CD4-positive, alpha-beta T cell (primary cell): ENCODE results near the gene EEF1AKMT3. TPM values are rescaled to one million over a fixed set of nuclear protein-coding genes. Genes with fewer than 3 reads are reported as not detected.

Experiments
- ATAC-seq: fragments of 200-7000 bp; cut with Tn5 transposase; one replicate; pipeline ENCODE4 v1.10.0; 2022; ENCODE audit warnings: mild to moderate bottlenecking; ENCODE audit not compliant: poor library complexity
- CTCF ChIA-PET: fragments of 350-600 bp; sonication (Branson Sonifier 250); formaldehyde crosslinking; loops from one replicate; lab custom pipeline; 2021; ENCODE audit warnings: antibody characterized with exemption, inconsistent platforms; lab: Charles Lee
- POLR2A ChIA-PET: fragments of 350-600 bp; sonication (Branson Sonifier 250); formaldehyde crosslinking; loops from one replicate; lab custom pipeline; 2021; ENCODE audit warnings: antibody characterized with exemption, inconsistent platforms; lab: Charles Lee
- DNase-seq, 14 experiments: peaks; one replicate each; pipeline ENCODE4 v3.0.0-alpha.2; 2013 to 2020; ENCODE audit warnings: mixed read lengths in 2 of 14
- H3K27ac ChIP-seq, 2 donors: one replicate each; pipeline versions ENCODE4 v1.5.1 to v1.7.0; 2013; ENCODE audit warnings: low read length in 2 of 2, low read depth in 1 of 2, mild to moderate bottlenecking in 1 of 2
- H3K27me3 ChIP-seq, 2 experiments: 1 replicate in 1 of 2; 2 replicates in 1 of 2; pipeline versions ENCODE4 v1.6.1 to v1.7.0; 2013; ENCODE audit warnings: low read length in 2 of 2, control low read depth in 1 of 2, mild to moderate bottlenecking in 1 of 2, moderate library complexity in 1 of 2; ENCODE audit not compliant: insufficient read depth in 2 of 2, control insufficient read depth in 1 of 2
- H3K36me3 ChIP-seq: one replicate; pipeline ENCODE4 v1.6.1; 2013; ENCODE audit warnings: low read length, control low read depth; ENCODE audit not compliant: insufficient read depth
- H3K4me1 ChIP-seq: one replicate; pipeline ENCODE4 v1.6.1; 2013; ENCODE audit warnings: low read length, control low read depth; ENCODE audit not compliant: insufficient read depth
- H3K4me3 ChIP-seq: one replicate; pipeline ENCODE4 v1.5.1; 2013; ENCODE audit warnings: mild to moderate bottlenecking, low read length, moderate library complexity
- H3K9me3 ChIP-seq, 2 experiments: 1 replicate in 1 of 2; 2 replicates in 1 of 2; pipeline versions ENCODE4 v1.6.1 to v1.7.0; 2013; ENCODE audit warnings: low read length in 2 of 2, mild to moderate bottlenecking in 2 of 2, control low read depth in 1 of 2, moderate library complexity in 1 of 2; ENCODE audit not compliant: control insufficient read depth in 1 of 2, insufficient read depth in 1 of 2
- H3K27ac Mint-ChIP-seq: one replicate; pipeline ENCODE4 v1.8.0; 2020; ENCODE audit warnings: mixed read lengths
- H3K27me3 Mint-ChIP-seq: one replicate; pipeline ENCODE4 v1.8.0; 2021; ENCODE audit warnings: mixed read lengths
- H3K36me3 Mint-ChIP-seq: one replicate; pipeline ENCODE4 v1.8.0; 2021; ENCODE audit warnings: low read depth, mixed read lengths
- H3K4me1 Mint-ChIP-seq: one replicate; pipeline ENCODE4 v1.8.0; 2021; ENCODE audit warnings: low read depth, mixed read lengths
- H3K4me3 Mint-ChIP-seq: one replicate; pipeline ENCODE4 v1.8.0; 2020; ENCODE audit warnings: mild to moderate bottlenecking, mixed read lengths
- H3K9me3 Mint-ChIP-seq: one replicate; pipeline ENCODE4 v1.8.0; 2020; ENCODE audit warnings: mixed read lengths
- intact Hi-C, 2 experiments: fragments of 100-400 bp; cut with DNase I in 1 of 2; cut with micrococcal nuclease in 1 of 2; formaldehyde crosslinking; loops; one replicate each; pipeline versions ENCODE4 v1.15.1 to v1.9.0; 2023 to 2025; cut with DNase I, micrococcal nuclease
- total RNA-seq, 174 experiments: library from RNA in 2 of 174; stranded (reverse) in 2 of 174; gene quantifications; one replicate each; pipeline ENCODE4 v1.2.3 and lab custom pipeline; 2021 to 2026
- TF ChIP-seq, protein P1 (sequence below): fragments of 200-600 bp; IDR thresholded peaks from one replicate; pipeline ENCODE4 v1.8.0; 2022; ENCODE audit warnings: antibody characterized with exemption, mild to moderate bottlenecking

EEF1AKMT3 gene
- total RNA-seq, 2 experiments from 2014 or later = 1.1 to 1.4 TPM

DNA sequence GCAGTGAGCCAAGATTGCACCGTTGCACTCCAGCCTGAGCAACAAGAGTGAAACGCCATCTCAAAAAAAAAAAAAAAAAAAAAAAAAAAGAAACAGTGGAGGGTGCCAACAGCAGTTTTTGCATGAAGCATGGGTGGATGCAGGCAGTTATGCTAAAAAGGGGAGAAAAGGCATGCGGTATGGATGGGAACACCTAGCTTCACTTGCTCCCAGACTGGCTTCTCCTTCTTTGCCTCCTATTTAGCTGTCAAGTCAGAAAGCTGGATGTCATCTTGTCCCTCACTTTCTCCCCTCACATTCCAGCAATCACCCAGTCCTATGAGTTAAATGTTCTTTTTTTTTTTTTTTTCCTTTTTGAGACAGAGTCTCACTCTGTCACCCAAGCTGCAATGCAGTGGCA is 2.6 kb downstream of the EEF1AKMT3 start:
- CTCF ChIA-PET = interaction anchor here (3.3 kb wide), 1 partner anchor 18 kb away, joined by 10 read pairs; no protein-coding TSS in a partner anchor
- Histone ChIP-seq H3K4me3 (no peak overlapping the region), H3K27ac (no peak overlapping the region), H3K9me3 (no peaks in the 10 kb centered on the region), H3K27me3 (no peaks in the 10 kb centered on the region), H3K36me3 (peaks cover 3% of the 10 kb centered on the region), H3K4me1 (peaks cover 44% of the 10 kb centered on the region)
- TF ChIP-seq, protein P1, sequence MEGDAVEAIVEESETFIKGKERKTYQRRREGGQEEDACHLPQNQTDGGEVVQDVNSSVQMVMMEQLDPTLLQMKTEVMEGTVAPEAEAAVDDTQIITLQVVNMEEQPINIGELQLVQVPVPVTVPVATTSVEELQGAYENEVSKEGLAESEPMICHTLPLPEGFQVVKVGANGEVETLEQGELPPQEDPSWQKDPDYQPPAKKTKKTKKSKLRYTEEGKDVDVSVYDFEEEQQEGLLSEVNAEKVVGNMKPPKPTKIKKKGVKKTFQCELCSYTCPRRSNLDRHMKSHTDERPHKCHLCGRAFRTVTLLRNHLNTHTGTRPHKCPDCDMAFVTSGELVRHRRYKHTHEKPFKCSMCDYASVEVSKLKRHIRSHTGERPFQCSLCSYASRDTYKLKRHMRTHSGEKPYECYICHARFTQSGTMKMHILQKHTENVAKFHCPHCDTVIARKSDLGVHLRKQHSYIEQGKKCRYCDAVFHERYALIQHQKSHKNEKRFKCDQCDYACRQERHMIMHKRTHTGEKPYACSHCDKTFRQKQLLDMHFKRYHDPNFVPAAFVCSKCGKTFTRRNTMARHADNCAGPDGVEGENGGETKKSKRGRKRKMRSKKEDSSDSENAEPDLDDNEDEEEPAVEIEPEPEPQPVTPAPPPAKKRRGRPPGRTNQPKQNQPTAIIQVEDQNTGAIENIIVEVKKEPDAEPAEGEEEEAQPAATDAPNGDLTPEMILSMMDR = no peak
- POLR2A ChIA-PET = no interaction called here
- peaks cover 7% of the 10 kb centered on the region for H3K36me3 Mint-ChIP-seq
- no peaks in the 10 kb centered on the region for H3K9me3 Mint-ChIP-seq
- DNase-seq (no peak), ATAC-seq (no peak)
- H3K4me3 Mint-ChIP-seq = no peak overlapping the region
- no peak overlapping the region for H3K27ac Mint-ChIP-seq
- intact Hi-C loops = no loop called here
- peaks cover 23% of the 10 kb centered on the region for H3K4me1 Mint-ChIP-seq
- no peaks in the 10 kb centered on the region for H3K27me3 Mint-ChIP-seq

DNA sequence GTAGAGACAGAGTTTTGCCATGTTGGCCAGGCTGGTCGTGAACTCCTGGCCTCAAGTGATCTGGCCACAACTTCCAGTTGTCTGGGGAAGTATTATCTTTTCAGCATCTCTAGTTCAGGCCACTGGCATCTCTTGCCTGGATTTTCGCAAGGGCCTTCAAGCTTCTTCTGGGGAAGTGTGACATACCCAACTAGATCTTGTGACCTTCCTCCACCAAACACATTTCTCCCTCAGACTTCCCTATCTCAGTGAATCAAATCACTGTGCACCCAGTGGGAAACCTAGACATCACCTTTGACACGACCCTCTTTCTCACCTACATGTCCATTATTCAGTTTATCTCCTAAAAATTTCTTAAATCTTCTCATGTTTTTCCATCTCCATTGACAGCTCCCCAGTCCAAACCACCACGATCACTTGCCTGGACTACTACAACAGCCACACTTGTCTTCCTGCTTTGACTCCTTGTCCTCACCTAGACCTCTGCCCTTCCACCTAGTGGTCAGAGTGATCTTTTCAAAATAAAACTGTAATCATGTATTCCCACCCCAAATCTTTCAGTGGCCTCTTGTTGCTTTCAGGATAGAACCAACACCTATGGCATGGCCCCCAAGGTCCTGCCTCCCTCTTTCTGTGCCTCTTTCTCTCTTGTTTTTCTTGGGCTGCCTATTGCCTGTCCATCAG is 3.3 kb downstream of the EEF1AKMT3 start:
- Mint-ChIP-seq H3K36me3 (peaks cover 7% of the 10 kb centered on the region), H3K4me3 (peak overlapping the region; percentile 52), H3K9me3 (no peaks in the 10 kb centered on the region), H3K27me3 (no peaks in the 10 kb centered on the region), H3K27ac (no peak overlapping the region), H3K4me1 (peaks cover 30% of the 10 kb centered on the region)
- intact Hi-C loops = no loop called here
- H3K36me3 ChIP-seq = peaks cover 2% of the 10 kb centered on the region
- no peak overlapping the region for H3K27ac ChIP-seq
- ChIA-PET POLR2A (no interaction called here), CTCF (interaction anchor here (3.3 kb wide), 1 partner anchor 19 kb away, joined by 10 read pairs; no protein-coding TSS in a partner anchor)
- no peak overlapping the region for H3K4me3 ChIP-seq
- TF ChIP-seq, protein P1 = no peak
- no peaks in the 10 kb centered on the region for H3K9me3 ChIP-seq
- H3K4me1 ChIP-seq = peaks cover 50% of the 10 kb centered on the region
- H3K27me3 ChIP-seq = no peaks in the 10 kb centered on the region
- ATAC-seq = no peak
- no peak for DNase-seq

DNA sequence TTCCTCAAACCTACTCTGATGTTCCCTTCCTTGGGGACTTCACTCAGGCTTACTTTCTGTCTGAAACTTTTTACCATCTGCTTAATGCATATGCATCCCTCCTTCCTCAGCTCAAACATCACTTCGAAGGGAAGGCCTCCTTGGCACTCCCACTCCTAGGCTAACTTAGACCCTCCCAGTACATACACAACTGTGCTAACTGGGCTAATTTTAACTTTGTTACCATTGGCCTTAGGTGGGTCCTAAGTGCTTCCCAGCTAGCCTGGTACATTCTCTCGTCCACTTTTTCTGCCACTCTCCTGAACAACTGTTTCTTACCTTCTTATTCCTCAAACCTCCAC is 3.8 kb downstream of the EEF1AKMT3 start:
- Mint-ChIP-seq H3K27ac (no peak overlapping the region), H3K4me1 (peaks cover 35% of the 10 kb centered on the region), H3K36me3 (peaks cover 7% of the 10 kb centered on the region), H3K9me3 (no peaks in the 10 kb centered on the region), H3K27me3 (no peaks in the 10 kb centered on the region), H3K4me3 (peak overlapping the region; percentile 52)
- ChIA-PET CTCF (interaction anchor here (3.3 kb wide), 1 partner anchor 20 kb away, joined by 10 read pairs; no protein-coding TSS in a partner anchor), POLR2A (no interaction called here)
- ATAC-seq (no peak), DNase-seq (no peak)
- TF ChIP-seq, protein P1 = no peak
- Histone ChIP-seq H3K27ac (no peak overlapping the region), H3K4me1 (peaks cover 50% of the 10 kb centered on the region), H3K36me3 (no peaks in the 10 kb centered on the region), H3K4me3 (no peak overlapping the region), H3K27me3 (no peaks in the 10 kb centered on the region), H3K9me3 (no peaks in the 10 kb centered on the region)
- intact Hi-C loops = no loop called here
